Gastrocnemius medialis (tissue), 4 donors: ENCODE results near the gene MAGOH. TPM values are rescaled to one million over a fixed set of nuclear protein-coding genes. Genes with fewer than 3 reads are reported as not detected.

Source experiments
- ATAC-seq, 2 donors: fragments of 150-250 bp; one replicate each; pipeline ENCODE4 v1.9.1; 2016
- DNase-seq, 2 donors: peaks; one replicate each; pipeline ENCODE4 v3.0.0-alpha.2; 2019
- H3K27ac ChIP-seq, 4 donors: fragments of 200-600 bp; sonication (generic); 1 replicate in 1 of 4; 2 replicates in 3 of 4; pipeline ENCODE4 v1.5.1; 2016 to 2018; ENCODE audit warnings: mild to moderate bottlenecking in 2 of 4, moderate library complexity in 1 of 4
- H3K27me3 ChIP-seq, 3 donors: fragments of 200-600 bp; sonication (generic) in 2 of 3; 1 replicate in 1 of 3; 2 replicates in 2 of 3; pipeline versions ENCODE4 v1.5.1 to v1.6.0; 2016 to 2019; ENCODE audit warnings: mild to moderate bottlenecking in 1 of 3, moderate library complexity in 1 of 3
- H3K36me3 ChIP-seq, 2 donors: fragments of 200-600 bp; sonication (generic) in 1 of 2; one replicate each; pipeline ENCODE4 v1.5.1; 2017 to 2018
- H3K4me1 ChIP-seq, 2 donors: fragments of 200-600 bp; sonication (generic) in 1 of 2; one replicate each; pipeline ENCODE4 v1.5.1; 2016 to 2017; ENCODE audit warnings: mild to moderate bottlenecking in 2 of 2
- H3K4me3 ChIP-seq, 4 donors: fragments of 200-600 bp; sonication (generic) in 3 of 4; 1 replicate in 1 of 4; 2 replicates in 3 of 4; pipeline ENCODE4 v1.5.1; 2016 to 2019; ENCODE audit warnings: mild to moderate bottlenecking in 2 of 4
- H3K9me3 ChIP-seq, 3 donors: fragments of 200-600 bp; sonication (generic) in 2 of 3; 1 replicate in 1 of 3; 2 replicates in 2 of 3; pipeline ENCODE4 v1.5.1; 2016 to 2019
- POLR2A ChIP-seq, 2 donors: fragments of 450-650 bp; IDR thresholded peaks; one replicate each; pipeline ENCODE4 v1.6.1; 2017; ENCODE audit warnings: antibody characterized with exemption in 2 of 2, mild to moderate bottlenecking in 2 of 2, moderate library complexity in 2 of 2
- in situ Hi-C, 4 donors: fragments of 200-750 bp; cut with MboI; loops; one replicate each; pipeline versions ENCODE4 v1.15.0 to v1.8.0; 2017; ENCODE audit warnings: low sequenced_read_pairs in 4 of 4
- intact Hi-C: fragments of 100-400 bp; cut with DNase I; formaldehyde crosslinking; loops from one replicate; pipeline ENCODE4 v1.15.1; 2023; ENCODE audit warnings: low total_unique reads
- total RNA-seq, 4 donors: library from RNA; depleted of rRNA; stranded (reverse); fragments of >200 nt; gene quantifications; one replicate each; pipeline versions ENCODE4 v1.1.0 to v1.2.3, GENCODE V29; 2016
- TF ChIP-seq, protein P1 (sequence below), 5 experiments: fragments of 450-650 bp in 3 of 5; fragments of 200-600 bp in 2 of 5; sonication (generic) in 2 of 5; IDR thresholded peaks in 4 of 5; conservative IDR thresholded peaks in 1 of 5; 1 replicate in 4 of 5; 2 replicates in 1 of 5; pipeline ENCODE4 v1.5.1; 2016 to 2019; ENCODE audit warnings: antibody characterized with exemption in 5 of 5, mild to moderate bottlenecking in 3 of 5, moderate library complexity in 3 of 5

MAGOH gene
- total RNA-seq, 4 donors from 2014 or later = 12.9 to 34.3 (median 19.8) TPM

DNA sequence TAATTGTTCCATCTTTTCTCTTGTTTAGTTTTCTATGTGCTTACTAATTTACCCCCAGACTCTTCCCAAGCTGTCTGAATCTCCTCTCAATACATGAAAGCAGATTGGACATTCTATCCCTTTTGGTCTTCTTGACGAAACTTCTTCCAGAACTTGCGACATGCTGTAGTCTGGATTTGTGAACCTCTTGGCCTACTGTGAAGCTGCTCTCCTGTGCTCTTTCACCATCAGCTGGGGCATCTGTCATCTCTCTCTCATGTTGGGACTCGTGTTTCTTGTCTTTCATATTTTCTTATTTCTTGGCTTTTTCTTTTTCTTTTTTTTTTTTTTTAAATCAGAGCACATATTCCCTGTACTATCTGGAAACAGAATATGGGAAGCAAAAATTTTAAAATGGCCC is 34.9 kb downstream of the MAGOH start:
- Histone ChIP-seq H3K27ac (no peak overlapping the region), H3K27me3 (no peaks in the 10 kb centered on the region), H3K36me3 (peaks cover 0 to 48% of the 10 kb centered on the region in 2 donors), H3K4me1 (peaks cover 8 to 9% of the 10 kb centered on the region in 2 donors), H3K4me3 (no peak overlapping the region), H3K9me3 (no peaks in the 10 kb centered on the region)
- in situ Hi-C loops (no loop called here), intact Hi-C loops (no loop called here)
- ATAC-seq (no peak), DNase-seq (no peak)
- TF ChIP-seq, protein P1, sequence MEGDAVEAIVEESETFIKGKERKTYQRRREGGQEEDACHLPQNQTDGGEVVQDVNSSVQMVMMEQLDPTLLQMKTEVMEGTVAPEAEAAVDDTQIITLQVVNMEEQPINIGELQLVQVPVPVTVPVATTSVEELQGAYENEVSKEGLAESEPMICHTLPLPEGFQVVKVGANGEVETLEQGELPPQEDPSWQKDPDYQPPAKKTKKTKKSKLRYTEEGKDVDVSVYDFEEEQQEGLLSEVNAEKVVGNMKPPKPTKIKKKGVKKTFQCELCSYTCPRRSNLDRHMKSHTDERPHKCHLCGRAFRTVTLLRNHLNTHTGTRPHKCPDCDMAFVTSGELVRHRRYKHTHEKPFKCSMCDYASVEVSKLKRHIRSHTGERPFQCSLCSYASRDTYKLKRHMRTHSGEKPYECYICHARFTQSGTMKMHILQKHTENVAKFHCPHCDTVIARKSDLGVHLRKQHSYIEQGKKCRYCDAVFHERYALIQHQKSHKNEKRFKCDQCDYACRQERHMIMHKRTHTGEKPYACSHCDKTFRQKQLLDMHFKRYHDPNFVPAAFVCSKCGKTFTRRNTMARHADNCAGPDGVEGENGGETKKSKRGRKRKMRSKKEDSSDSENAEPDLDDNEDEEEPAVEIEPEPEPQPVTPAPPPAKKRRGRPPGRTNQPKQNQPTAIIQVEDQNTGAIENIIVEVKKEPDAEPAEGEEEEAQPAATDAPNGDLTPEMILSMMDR (IDR thresholded peaks at IDR 0.05 in 4 of 5, conservative IDR thresholded peaks at IDR 0.05 in 1 of 5) = no peak
- no peak for TF ChIP-seq POLR2A (IDR thresholded peaks at IDR 0.05)

DNA sequence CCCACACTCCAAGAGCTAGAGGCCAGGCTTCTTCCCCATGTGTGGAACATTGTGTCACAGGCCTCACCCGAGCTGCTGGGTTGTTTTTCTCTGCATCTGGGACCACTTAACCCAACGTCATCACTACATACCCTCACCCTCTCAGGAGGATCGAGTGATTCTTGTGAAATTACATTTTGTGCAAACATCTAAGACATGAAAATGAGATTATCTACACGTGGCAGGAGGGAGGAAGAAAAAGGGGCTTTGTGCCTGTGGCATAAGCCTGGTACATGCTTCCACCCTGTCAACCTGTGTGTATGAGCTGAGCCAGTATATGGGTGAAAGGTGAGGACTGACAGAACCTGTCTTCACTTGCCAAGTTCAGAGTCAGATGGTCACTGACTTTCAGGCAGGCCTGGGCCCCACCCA is 40.1 kb downstream of the MAGOH start:
- peaks cover 0 to 13% of the 10 kb centered on the region in 2 donors for H3K36me3 ChIP-seq
- H3K27ac ChIP-seq = peak overlapping the region; percentile 88 to 98 (median 96)
- DNase-seq (peak in 1 of 2 donors; percentile 23), ATAC-seq (peak; percentile 45 to 53)
- peak in 1 of 2 donors; percentile 14 for TF ChIP-seq POLR2A (IDR thresholded peaks at IDR 0.05)
- TF ChIP-seq, protein P1 (IDR thresholded peaks at IDR 0.05 in 4 of 5, conservative IDR thresholded peaks at IDR 0.05 in 1 of 5) = no peak
- H3K27me3 ChIP-seq = no peaks in the 10 kb centered on the region
- peak overlapping the region in 3 of 4 donors; percentile 83 to 94 (median 83) for H3K4me3 ChIP-seq
- peaks cover 27 to 30% of the 10 kb centered on the region in 2 donors for H3K4me1 ChIP-seq
- no peaks in the 10 kb centered on the region for H3K9me3 ChIP-seq
- intact Hi-C loops (loop anchor here (5.0 kb wide), 1 partner anchor 749 kb away; the partner anchor contains the start of genes IFT25 and LRRC42), in situ Hi-C loops (loop anchor here in 3 of 4 donors (25.0 kb wide), 2 partner anchors 286 to 486 kb away; partner anchors contain the start of gene ECHDC2 (in 2 of the 3))

DNA sequence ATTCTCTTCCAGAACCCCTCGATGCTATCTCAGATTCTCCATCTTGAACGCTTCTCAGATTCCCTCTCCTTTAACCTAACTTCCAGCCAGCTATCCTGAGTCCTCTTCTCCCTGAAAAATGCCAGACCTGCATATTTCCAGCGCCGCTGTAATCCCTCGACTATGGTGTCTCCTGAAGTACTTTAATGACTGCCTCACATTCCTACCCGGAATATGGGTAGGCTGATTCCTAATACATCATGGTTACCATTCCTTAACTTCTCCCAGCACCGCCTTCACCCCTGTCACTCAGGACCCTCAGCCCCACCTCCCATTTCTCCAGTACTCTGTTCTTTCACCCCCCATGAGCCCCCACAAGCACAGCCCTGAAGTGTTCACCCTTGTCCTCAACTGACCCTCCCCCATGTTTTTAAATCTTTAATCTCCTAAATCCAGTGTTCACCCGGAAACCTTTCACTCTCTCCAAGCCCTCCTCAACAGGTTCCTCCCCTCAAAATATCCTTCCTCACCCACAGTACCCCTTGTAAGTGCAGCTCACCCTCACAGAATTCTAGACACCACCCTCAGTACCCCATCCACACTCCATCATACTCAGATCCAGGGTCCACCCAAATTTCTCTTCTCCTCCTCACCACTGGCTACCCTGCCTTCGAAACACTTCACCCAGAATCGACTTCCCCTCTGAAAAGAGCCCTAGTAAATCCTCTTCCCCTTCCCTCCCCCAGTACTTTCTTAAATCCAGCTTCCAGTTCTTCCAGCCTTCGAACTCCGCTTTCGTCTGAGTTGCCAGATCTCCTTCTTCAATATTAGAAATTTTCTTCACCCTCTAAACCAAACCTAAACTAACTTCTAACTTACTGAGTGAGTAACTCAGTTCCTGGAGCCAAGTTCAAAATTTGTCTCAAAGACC is 40.8 kb downstream of the MAGOH start:
- intact Hi-C loops (loop anchor here (2.0 to 5.0 kb wide), 2 partner anchors 41 to 750 kb away; partner anchors contain the start of genes IFT25, LRRC42 and MAGOH), in situ Hi-C loops (loop anchor here in 3 of 4 donors (25.0 kb wide), 2 partner anchors 285 to 485 kb away; partner anchors contain the start of gene ECHDC2 (in 2 of the 3))
- peaks cover 27 to 30% of the 10 kb centered on the region in 2 donors for H3K4me1 ChIP-seq
- peak overlapping the region; percentile 83 to 94 (median 88) for H3K4me3 ChIP-seq
- ATAC-seq (peak; percentile 23 to 36), DNase-seq (no peak)
- no peaks in the 10 kb centered on the region for H3K9me3 ChIP-seq
- H3K36me3 ChIP-seq = peaks cover 0 to 6% of the 10 kb centered on the region in 2 donors
- TF ChIP-seq POLR2A (IDR thresholded peaks at IDR 0.05) = no peak
- TF ChIP-seq, protein P1 (IDR thresholded peaks at IDR 0.05 in 4 of 5, conservative IDR thresholded peaks at IDR 0.05 in 1 of 5) = no peak
- H3K27me3 ChIP-seq = no peaks in the 10 kb centered on the region
- peak overlapping the region; percentile 88 to 98 (median 96) for H3K27ac ChIP-seq

- H3K4me1 ChIP-seq = peaks cover 27 to 30% of the 10 kb centered on the region in 2 donors
- ATAC-seq = peak; percentile 90 to 94
- in situ Hi-C loops (loop anchor here in 3 of 4 donors (25.0 kb wide), 2 partner anchors 284 to 484 kb away; partner anchors contain the start of gene ECHDC2 (in 2 of the 3)), intact Hi-C loops (loop anchor here (1.0 to 5.0 kb wide), 3 partner anchors 24 to 751 kb away; partner anchors contain the start of genes CZIB, IFT25, LRRC42 and MAGOH)
- peak within 1 kb of the TSS; percentile 88 to 98 (median 96) for H3K27ac ChIP-seq
- H3K36me3 ChIP-seq = no peaks in the 10 kb centered on the region
- H3K9me3 ChIP-seq = no peaks in the 10 kb centered on the region
- no peaks in the 10 kb centered on the region for H3K27me3 ChIP-seq
- peak within 1 kb of the TSS; percentile 83 to 94 (median 88) for H3K4me3 ChIP-seq
- TF ChIP-seq, protein P1 (IDR thresholded peaks at IDR 0.05 in 4 of 5, conservative IDR thresholded peaks at IDR 0.05 in 1 of 5) = peak in 2 of 5 experiments; percentile 21 to 35
- peak; percentile 91 to 98 for TF ChIP-seq POLR2A (IDR thresholded peaks at IDR 0.05)
- DNase-seq = peak; percentile 83 to 90
These were observed 41.6 kb downstream of the MAGOH start, which contains the start of gene CPT2 for GRCh38 chr1:53196485-53197290. Gene CPT2 (plus strand): TSS chr1:53196824. CDS start chr1:53196944, 120 bp downstream.
